Trophoblast cell (in vitro differentiated cells and primary cell): ENCODE results near the gene TMEM179.

Experiments
- DNase-seq, 2 donors: peaks; one replicate each; pipeline ENCODE4 v3.0.0-alpha.2; 2016
- H2AFZ ChIP-seq: 2 replicates; pipeline ENCODE4 v1.6.1; 2013; ENCODE audit warnings: low read length, moderate library complexity, mild to moderate bottlenecking; ENCODE audit not compliant: insufficient read depth, poor library complexity
- H2AK5ac ChIP-seq: 2 replicates; pipeline ENCODE4 v1.6.1; 2013; ENCODE audit warnings: mild to moderate bottlenecking, low read length
- H2BK120ac ChIP-seq: 2 replicates; pipeline ENCODE4 v1.6.1; 2013; ENCODE audit warnings: low read length, mild to moderate bottlenecking, moderate library complexity; ENCODE audit not compliant: insufficient read depth, poor library complexity
- H2BK12ac ChIP-seq: 2 replicates; pipeline ENCODE4 v1.6.1; 2013; ENCODE audit warnings: mild to moderate bottlenecking, low read length, moderate library complexity
- H2BK5ac ChIP-seq: 2 replicates; pipeline ENCODE4 v1.6.1; 2013; ENCODE audit warnings: low read length, low read depth, moderate library complexity, mild to moderate bottlenecking; ENCODE audit not compliant: poor library complexity
- H3K14ac ChIP-seq: 2 replicates; pipeline ENCODE4 v1.6.1; 2013; ENCODE audit warnings: mild to moderate bottlenecking, low read length
- H3K18ac ChIP-seq: 2 replicates; pipeline ENCODE4 v1.6.1; 2013; ENCODE audit warnings: mild to moderate bottlenecking, low read length
- H3K23ac ChIP-seq: 2 replicates; pipeline ENCODE4 v1.6.1; 2013; ENCODE audit warnings: low read length
- H3K27ac ChIP-seq: 2 replicates; pipeline ENCODE4 v1.5.1; 2013; ENCODE audit warnings: low read depth, mild to moderate bottlenecking, inconsistent platforms, low read length, moderate library complexity
- H3K27me3 ChIP-seq: 2 replicates; pipeline ENCODE4 v1.6.1; 2013; ENCODE audit warnings: inconsistent platforms, mild to moderate bottlenecking, low read length, moderate library complexity; ENCODE audit not compliant: insufficient read depth
- H3K36me3 ChIP-seq, 2 experiments: 1 replicate in 1 of 2; 2 replicates in 1 of 2; pipeline ENCODE4 v1.6.1; 2013; ENCODE audit warnings: low read length in 2 of 2, mild to moderate bottlenecking in 2 of 2, moderate library complexity in 1 of 2; ENCODE audit not compliant: insufficient read depth in 2 of 2, control insufficient read depth in 1 of 2
- H3K4ac ChIP-seq: 2 replicates; pipeline ENCODE4 v1.6.1; 2013; ENCODE audit warnings: low read depth, mild to moderate bottlenecking, low read length, moderate library complexity
- H3K4me1 ChIP-seq, 2 experiments: 1 replicate in 1 of 2; 2 replicates in 1 of 2; pipeline ENCODE4 v1.6.1; 2013; ENCODE audit warnings: low read length in 2 of 2, mild to moderate bottlenecking in 2 of 2, moderate library complexity in 1 of 2; ENCODE audit not compliant: insufficient read depth in 2 of 2, control insufficient read depth in 1 of 2
- H3K4me2 ChIP-seq: 2 replicates; pipeline ENCODE4 v1.6.1; 2013; ENCODE audit warnings: inconsistent platforms, mild to moderate bottlenecking, low read length, moderate library complexity
- H3K4me3 ChIP-seq: 2 replicates; pipeline ENCODE4 v1.5.1; 2013; ENCODE audit warnings: mild to moderate bottlenecking, low read depth, low read length, inconsistent platforms
- H3K79me1 ChIP-seq: one replicate; pipeline ENCODE4 v1.6.1; 2013; ENCODE audit warnings: low read length
- H3K79me2 ChIP-seq: 2 replicates; pipeline ENCODE4 v1.6.1; 2013; ENCODE audit warnings: low read length, mild to moderate bottlenecking; ENCODE audit not compliant: control insufficient read depth, insufficient read depth, poor library complexity
- H3K9ac ChIP-seq: 2 replicates; pipeline ENCODE4 v1.6.1; 2013; ENCODE audit warnings: mild to moderate bottlenecking, low read length
- H3K9me3 ChIP-seq: 2 replicates; pipeline ENCODE4 v1.6.1; 2013; ENCODE audit warnings: low read depth, mild to moderate bottlenecking, control low read depth, inconsistent platforms, low read length; ENCODE audit not compliant: insufficient read depth
- H4K12ac ChIP-seq: 2 replicates; pipeline ENCODE4 v1.6.1; 2013; ENCODE audit warnings: low read depth, mild to moderate bottlenecking, low read length, moderate library complexity
- H4K8ac ChIP-seq: 2 replicates; pipeline ENCODE4 v1.6.1; 2013; ENCODE audit warnings: low read depth, mild to moderate bottlenecking, low read length, moderate library complexity
- H4K91ac ChIP-seq: one replicate; pipeline ENCODE4 v1.6.1; 2013; ENCODE audit warnings: low read depth, mild to moderate bottlenecking, low read length, moderate library complexity
- WGBS: extraction: QIAGEN DNeasy Blood & Tissue Kit; methylation state at CpG from one replicate; pipeline ENCODE4 v1.1.7; 2013; ENCODE audit warnings: missing lambda C conversion rate; ENCODE audit not compliant: insufficient read length, insufficient coverage; ENCODE audit errors: extremely low coverage; 5-methylcytosine and 5-hydroxymethylcytosine counted together

Gene TMEM179

DNA sequence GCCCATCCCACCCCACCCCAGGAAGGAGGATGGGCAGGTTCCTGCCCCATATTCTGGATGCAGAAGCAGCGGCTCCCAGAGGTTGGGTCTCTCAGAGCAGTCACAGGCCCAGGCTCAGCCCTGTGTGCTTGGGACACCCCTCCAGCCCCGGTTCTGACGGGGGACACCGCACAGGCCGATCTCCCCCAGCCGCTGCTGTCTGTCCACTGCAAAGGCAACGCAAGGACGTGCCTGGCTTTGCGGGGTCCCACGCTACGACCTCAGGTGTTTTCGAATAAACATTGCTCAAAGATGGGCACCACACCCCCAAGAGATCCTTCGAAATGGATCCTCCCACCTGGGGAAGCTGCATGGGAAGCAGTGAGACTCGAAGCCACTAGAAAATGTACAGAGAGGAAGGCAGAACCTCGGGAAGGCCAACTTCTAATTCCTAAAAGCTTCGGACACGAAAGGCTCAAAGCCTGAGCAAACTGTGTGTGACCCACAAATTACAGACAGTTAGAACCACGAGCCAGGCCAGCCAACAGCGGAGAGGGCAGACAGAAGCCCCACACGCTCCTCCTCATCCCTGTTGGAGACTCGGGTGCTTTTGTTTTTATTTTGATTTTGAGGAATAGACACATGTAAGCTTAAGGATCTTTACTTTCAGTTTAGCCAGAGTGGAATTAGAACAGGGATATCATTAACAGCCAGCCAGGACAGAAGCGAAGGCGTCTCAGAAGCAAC is 14.2 kb downstream of the TMEM179 start:
- Histone ChIP-seq H4K12ac (no peak overlapping the region), H3K27ac (no peak overlapping the region), H2AFZ (no peak overlapping the region), H3K4me3 (no peak overlapping the region), H2AK5ac (no peak overlapping the region), H2BK12ac (no peak overlapping the region), H3K4ac (no peak overlapping the region), H3K4me1 (peaks cover 0 to 4% of the 10 kb centered on the region in 2 experiments), H3K36me3 (no peaks in the 10 kb centered on the region), H3K79me1 (no peaks in the 10 kb centered on the region), H2BK120ac (no peak overlapping the region), H3K9ac (no peak overlapping the region), H3K79me2 (no peaks in the 10 kb centered on the region), H2BK5ac (no peak overlapping the region), H4K91ac (no peak overlapping the region), H3K14ac (no peak overlapping the region), H3K23ac (no peak overlapping the region), H3K18ac (no peak overlapping the region), H3K4me2 (no peak overlapping the region), H3K9me3 (peaks cover 4% of the 10 kb centered on the region), H3K27me3 (no peaks in the 10 kb centered on the region), H4K8ac (no peak overlapping the region)
- no peak for DNase-seq
- WGBS = no CpG with 5 or more reads among the region's 23 CpGs

- WGBS = no CpG with 5 or more reads among the region's 26 CpGs
- H4K91ac ChIP-seq = no peak overlapping the region
- no peaks in the 10 kb centered on the region for H3K27me3 ChIP-seq
- H2BK120ac ChIP-seq = no peak overlapping the region
- no peak overlapping the region for H2AFZ ChIP-seq
- H3K18ac ChIP-seq = no peak overlapping the region
- H3K4me2 ChIP-seq = no peak overlapping the region
- H3K36me3 ChIP-seq = no peaks in the 10 kb centered on the region
- no peak overlapping the region for H3K27ac ChIP-seq
- no peak overlapping the region for H3K23ac ChIP-seq
- no peak overlapping the region for H3K9ac ChIP-seq
- no peak overlapping the region for H3K14ac ChIP-seq
- H3K9me3 ChIP-seq = peaks cover 4% of the 10 kb centered on the region
- H3K79me1 ChIP-seq = no peaks in the 10 kb centered on the region
- no peak overlapping the region for H2BK5ac ChIP-seq
- H4K8ac ChIP-seq = no peak overlapping the region
- no peaks in the 10 kb centered on the region for H3K79me2 ChIP-seq
- no peak overlapping the region for H2AK5ac ChIP-seq
- H4K12ac ChIP-seq = no peak overlapping the region
- peaks cover 0 to 4% of the 10 kb centered on the region in 2 experiments for H3K4me1 ChIP-seq
- H3K4ac ChIP-seq = no peak overlapping the region
- H2BK12ac ChIP-seq = no peak overlapping the region
- no peak overlapping the region for H3K4me3 ChIP-seq
- no peak for DNase-seq
These were observed 15.0 kb downstream of the TMEM179 start for GRCh38 chr14:104589338-104590195.

GRCh38 chr14:104588066-104588857 is 16.3 kb downstream of the TMEM179 start:
- no peak overlapping the region for H3K23ac ChIP-seq
- no peak overlapping the region for H2AK5ac ChIP-seq
- H2BK120ac ChIP-seq = no peak overlapping the region
- H3K9me3 ChIP-seq = peaks cover 11% of the 10 kb centered on the region
- H3K27ac ChIP-seq = no peak overlapping the region
- H3K36me3 ChIP-seq = no peaks in the 10 kb centered on the region
- H2AFZ ChIP-seq = no peak overlapping the region
- no peak overlapping the region for H3K18ac ChIP-seq
- H3K4me2 ChIP-seq = no peak overlapping the region
- H2BK12ac ChIP-seq = no peak overlapping the region
- H3K27me3 ChIP-seq = no peaks in the 10 kb centered on the region
- no peaks in the 10 kb centered on the region for H3K79me2 ChIP-seq
- no peak overlapping the region for H2BK5ac ChIP-seq
- no peak overlapping the region for H4K91ac ChIP-seq
- no peaks in the 10 kb centered on the region for H3K79me1 ChIP-seq
- H3K4ac ChIP-seq = no peak overlapping the region
- H3K14ac ChIP-seq = no peak overlapping the region
- no peak overlapping the region for H4K12ac ChIP-seq
- H4K8ac ChIP-seq = no peak overlapping the region
- peak; percentile 25 to 58 for DNase-seq
- no CpG with 5 or more reads among the region's 38 CpGs for WGBS
- H3K4me3 ChIP-seq = no peak overlapping the region
- H3K4me1 ChIP-seq = peaks cover 4 to 12% of the 10 kb centered on the region in 2 experiments
- no peak overlapping the region for H3K9ac ChIP-seq

DNA sequence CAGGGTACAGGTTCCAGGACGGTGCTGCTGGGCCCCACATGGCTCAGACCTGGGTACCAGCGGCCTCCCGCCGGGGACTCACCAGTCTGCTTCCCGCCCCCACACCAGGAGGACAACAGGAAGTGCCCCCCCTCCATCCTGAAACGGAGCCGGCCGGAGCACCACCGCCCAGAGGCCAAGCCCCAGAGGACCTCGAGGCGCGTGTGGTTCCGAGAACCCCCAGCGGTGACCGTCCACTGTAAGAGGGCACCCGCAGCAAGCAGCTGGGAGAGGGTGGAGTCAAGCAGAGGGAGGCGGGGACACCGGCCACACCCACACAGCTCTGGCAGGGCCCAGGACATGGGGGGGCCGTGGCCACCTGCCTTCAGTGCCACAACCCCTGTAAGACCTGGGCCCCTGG is 16.9 kb downstream of the TMEM179 start:
- Histone ChIP-seq H3K79me2 (no peaks in the 10 kb centered on the region), H3K4ac (no peak overlapping the region)
- WGBS = no CpG with 5 or more reads among the region's 19 CpGs

More for the DNA sequence above, 16.9 kb downstream of the TMEM179 start:
- Histone ChIP-seq H3K4me2 (no peak overlapping the region), H3K9ac (no peak overlapping the region), H4K12ac (no peak overlapping the region), H3K27ac (no peak overlapping the region), H3K79me1 (no peaks in the 10 kb centered on the region), H2BK5ac (no peak overlapping the region), H4K91ac (no peak overlapping the region), H3K4me1 (peaks cover 10 to 18% of the 10 kb centered on the region in 2 experiments), H3K23ac (no peak overlapping the region), H3K14ac (no peak overlapping the region), H2BK120ac (no peak overlapping the region), H4K8ac (no peak overlapping the region), H3K18ac (no peak overlapping the region), H2AFZ (no peak overlapping the region), H2BK12ac (no peak overlapping the region), H3K4me3 (no peak overlapping the region), H3K36me3 (no peaks in the 10 kb centered on the region), H2AK5ac (no peak overlapping the region), H3K9me3 (peaks cover 11% of the 10 kb centered on the region), H3K27me3 (no peaks in the 10 kb centered on the region)
- DNase-seq = peak; percentile 37 to 59
